ENCODE data around the gene POLR3G. TPM values are rescaled to one million over a fixed set of nuclear protein-coding genes. Genes with fewer than 3 reads are reported as not detected.

The POLR3G gene
- total RNA-seq, 4 donors from 2014 or later: 2.7 to 7.2 (median 4.9) TPM

DNA sequence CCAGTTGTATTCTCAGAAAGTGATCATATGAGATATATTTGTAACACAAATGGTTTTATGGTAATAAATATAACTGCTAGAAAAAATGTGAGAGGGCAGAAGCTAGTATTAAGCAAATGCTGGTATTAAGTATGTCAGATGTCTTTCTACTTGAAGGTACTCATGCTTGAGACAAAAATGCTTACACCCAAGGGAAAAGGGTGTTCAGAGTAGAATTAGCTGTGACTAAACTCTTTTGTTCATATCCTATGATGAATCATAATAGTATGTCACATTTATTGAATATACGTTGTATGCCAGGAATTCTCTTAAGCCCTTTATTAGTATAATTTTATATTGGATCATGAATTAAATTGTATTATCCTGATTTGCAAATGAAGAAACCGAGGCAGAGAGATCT, 86.1 kb downstream of the POLR3G start:
- H3K27ac ChIP-seq: no peak overlapping the region
- H3K36me3 ChIP-seq: no peaks in the 10 kb centered on the region
- DNase-seq (ENCODE audit: low spot score in 2 of 2): no peak
- H3K4me3 ChIP-seq: no peak overlapping the region
- 76 to 86% methylated on average over 2 of the region's 2 CpGs for WGBS, 2 donors
- H3K27me3 ChIP-seq: peaks cover 0 to 44% of the 10 kb centered on the region in 2 donors
- no peaks in the 10 kb centered on the region for H3K9me3 ChIP-seq
- TF ChIP-seq POLR2A (IDR thresholded peaks at IDR 0.05) (no peak), EP300 (IDR thresholded peaks at IDR 0.05) (no peak)
- TF ChIP-seq, protein P1, sequence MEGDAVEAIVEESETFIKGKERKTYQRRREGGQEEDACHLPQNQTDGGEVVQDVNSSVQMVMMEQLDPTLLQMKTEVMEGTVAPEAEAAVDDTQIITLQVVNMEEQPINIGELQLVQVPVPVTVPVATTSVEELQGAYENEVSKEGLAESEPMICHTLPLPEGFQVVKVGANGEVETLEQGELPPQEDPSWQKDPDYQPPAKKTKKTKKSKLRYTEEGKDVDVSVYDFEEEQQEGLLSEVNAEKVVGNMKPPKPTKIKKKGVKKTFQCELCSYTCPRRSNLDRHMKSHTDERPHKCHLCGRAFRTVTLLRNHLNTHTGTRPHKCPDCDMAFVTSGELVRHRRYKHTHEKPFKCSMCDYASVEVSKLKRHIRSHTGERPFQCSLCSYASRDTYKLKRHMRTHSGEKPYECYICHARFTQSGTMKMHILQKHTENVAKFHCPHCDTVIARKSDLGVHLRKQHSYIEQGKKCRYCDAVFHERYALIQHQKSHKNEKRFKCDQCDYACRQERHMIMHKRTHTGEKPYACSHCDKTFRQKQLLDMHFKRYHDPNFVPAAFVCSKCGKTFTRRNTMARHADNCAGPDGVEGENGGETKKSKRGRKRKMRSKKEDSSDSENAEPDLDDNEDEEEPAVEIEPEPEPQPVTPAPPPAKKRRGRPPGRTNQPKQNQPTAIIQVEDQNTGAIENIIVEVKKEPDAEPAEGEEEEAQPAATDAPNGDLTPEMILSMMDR (IDR thresholded peaks at IDR 0.05): no peak
- peaks cover 0 to 16% (median 3%) of the 10 kb centered on the region in 4 donors for H3K4me1 ChIP-seq

DNA sequence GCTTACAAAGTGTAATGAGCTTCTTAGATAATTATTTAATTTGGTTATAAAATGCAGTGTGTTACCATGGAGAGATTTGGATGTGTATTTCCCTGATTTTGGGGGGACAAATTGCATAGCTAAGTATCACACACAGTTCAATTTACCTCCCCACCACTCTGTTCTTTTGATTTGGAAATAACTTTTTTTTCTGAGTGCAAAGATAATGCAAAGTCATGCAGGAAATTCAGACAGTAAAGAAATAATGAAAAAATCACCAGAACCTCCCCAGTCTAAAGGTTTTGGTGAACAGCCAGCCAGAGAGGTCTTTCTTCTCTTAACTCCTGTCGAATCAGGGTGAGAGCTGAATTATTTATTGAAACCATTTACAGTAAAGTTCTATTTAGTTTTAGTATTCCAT, 87.1 kb downstream of the POLR3G start:
- DNase-seq (ENCODE audit: low spot score in 2 of 2): no peak
- H3K4me3 ChIP-seq: no peak overlapping the region
- H3K27ac ChIP-seq: no peak overlapping the region
- TF ChIP-seq, protein P1 (IDR thresholded peaks at IDR 0.05): no peak
- TF ChIP-seq EP300 (IDR thresholded peaks at IDR 0.05) (no peak), POLR2A (IDR thresholded peaks at IDR 0.05) (no peak)
- H3K4me1 ChIP-seq: peaks cover 0 to 16% (median 3%) of the 10 kb centered on the region in 4 donors
- H3K36me3 ChIP-seq: no peaks in the 10 kb centered on the region
- no peaks in the 10 kb centered on the region for H3K9me3 ChIP-seq
- WGBS, 2 donors: 72 to 77% methylated on average over 1 of the region's 1 CpG
- peaks cover 0 to 44% of the 10 kb centered on the region in 2 donors for H3K27me3 ChIP-seq

DNA sequence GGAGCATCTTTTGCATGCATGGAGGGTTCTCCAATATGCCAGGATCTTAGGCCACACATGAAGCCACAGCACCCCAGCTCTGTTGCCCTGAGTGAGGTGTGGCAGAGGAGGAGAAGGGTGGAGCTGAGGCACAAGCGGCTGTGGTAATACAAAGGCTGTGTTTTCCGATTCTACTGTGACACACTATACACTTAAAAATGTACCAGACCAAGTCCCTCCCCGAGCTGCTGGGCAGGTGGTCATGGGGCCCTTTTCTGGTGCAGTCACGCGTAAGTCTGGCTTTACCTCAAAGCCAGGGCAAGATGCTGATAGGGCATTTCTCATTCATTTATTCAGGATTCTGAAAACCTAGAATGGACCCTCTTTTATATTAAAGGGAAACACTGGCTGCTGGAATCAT, 87.7 kb downstream of the POLR3G start:
- H3K9me3 ChIP-seq: no peaks in the 10 kb centered on the region
- 71 to 78% methylated on average over 5 of the region's 5 CpGs for WGBS, 2 donors

DNA sequence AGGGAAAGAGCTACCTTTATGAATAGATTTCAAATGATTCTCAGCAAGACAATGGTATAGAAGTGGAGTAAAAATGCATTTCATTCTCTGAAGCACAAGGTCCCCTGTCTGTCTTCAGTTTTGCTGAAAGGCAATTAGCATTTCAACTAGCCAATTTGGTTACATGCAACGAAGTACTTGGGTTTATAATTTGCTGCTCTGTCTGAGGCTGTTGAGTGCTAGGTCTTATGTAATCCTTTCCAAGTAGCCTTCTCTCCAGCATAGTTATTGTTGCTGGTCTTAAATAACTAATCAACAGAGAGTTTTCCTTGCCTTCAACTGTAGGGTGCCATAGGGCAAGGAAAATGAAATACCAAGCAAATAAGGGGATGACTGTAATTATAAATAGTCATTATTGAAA, 88.4 kb downstream of the POLR3G start:
- no peak overlapping the region for H3K27ac ChIP-seq
- H3K4me1 ChIP-seq: peaks cover 0 to 12% (median 3%) of the 10 kb centered on the region in 4 donors
- WGBS, 2 donors: 32 to 40% methylated on average over 1 of the region's 1 CpG
- TF ChIP-seq, protein P1 (IDR thresholded peaks at IDR 0.05): no peak
- DNase-seq (ENCODE audit: low spot score in 2 of 2): no peak
- H3K4me3 ChIP-seq: no peak overlapping the region
- H3K27me3 ChIP-seq: peaks cover 0 to 33% of the 10 kb centered on the region in 2 donors
- no peaks in the 10 kb centered on the region for H3K9me3 ChIP-seq
- H3K36me3 ChIP-seq: no peaks in the 10 kb centered on the region

More for the DNA sequence above, 87.7 kb downstream of the POLR3G start:
- Histone ChIP-seq H3K36me3 (no peaks in the 10 kb centered on the region), H3K4me3 (no peak overlapping the region), H3K4me1 (peaks cover 0 to 16% (median 3%) of the 10 kb centered on the region in 4 donors), H3K27ac (no peak overlapping the region), H3K27me3 (peaks cover 0 to 41% of the 10 kb centered on the region in 2 donors)
- TF ChIP-seq, protein P1 (IDR thresholded peaks at IDR 0.05): no peak
- TF ChIP-seq EP300 (IDR thresholded peaks at IDR 0.05): no peak
- no peak for TF ChIP-seq POLR2A (IDR thresholded peaks at IDR 0.05)
- DNase-seq (ENCODE audit: low spot score in 2 of 2): no peak

Other genes with a start within 250 kb of the POLR3G start
- 10 to 100 TPM in 3 of 4 donors, 1 to 10 TPM in 1; 7.8 to 12.9 (median 10.7) TPM for gene CETN3, start 65.1 kb upstream of the POLR3G start, total RNA-seq
- gene MBLAC2, start 93 bp upstream of the POLR3G start, total RNA-seq: 10 to 100 TPM in 1 of 4 donors, 1 to 10 TPM in 3; 8.2 to 10.5 (median 8.8) TPM
- 10 to 100 TPM; 12.4 to 16.0 (median 14.4) TPM for gene LYSMD3, start 54.7 kb downstream of the POLR3G start, total RNA-seq
- 1 to 10 TPM in 2 of 4 donors, under 1 TPM in 2; 0.39 to 1.9 (median 1.00) TPM for gene ADGRV1, start 83.9 kb downstream of the POLR3G start, total RNA-seq